ENCODE results near the gene SEC24A.

- no peak for TF ChIP-seq REST (IDR thresholded peaks at IDR 0.05; ENCODE audit: low read depth)
- no peak for TF ChIP-seq NFIC (IDR thresholded peaks at IDR 0.05)
- TF ChIP-seq EP300 (IDR thresholded peaks at IDR 0.05; ENCODE audit: borderline replicate concordance), result no peak
- no peak for TF ChIP-seq USF1 (IDR thresholded peaks at IDR 0.05)
- no peak for TF ChIP-seq TAF1 (IDR thresholded peaks at IDR 0.05; ENCODE audit: low read depth)
- TF ChIP-seq RAD21 (IDR thresholded peaks at IDR 0.05; ENCODE audit: low read depth), result no peak
- no peak for TF ChIP-seq MAX (IDR thresholded peaks at IDR 0.05)
- no peak for TF ChIP-seq TCF12 (IDR thresholded peaks at IDR 0.05; ENCODE audit: low read depth)
- no peak for TF ChIP-seq CREB1 (IDR thresholded peaks at IDR 0.05; ENCODE audit: low read depth)
Observed at GRCh38 chr5:134606726-134607125, 41.9 kb upstream of the SEC24A start.
